DND-41 (cell line): ENCODE results near the gene LHPP.

Source experiments
- ATAC-seq: fragments of 200-7000 bp; cut with Tn5 transposase; 3 replicates; pipeline ENCODE4 v1.9.1; 2021; ENCODE audit warnings: low read depth; ENCODE audit not compliant: insufficient read depth
- DNase-seq: peaks from one replicate; pipeline ENCODE4 v3.0.0-alpha.2; 2020
- H2AFZ ChIP-seq: 2 replicates; pipeline ENCODE4 v1.6.0; 2012; ENCODE audit warnings: low read depth, low read length
- H3K27ac ChIP-seq: 2 replicates; pipeline ENCODE4 v1.5.1; 2012; ENCODE audit warnings: low read length, inconsistent platforms
- H3K27me3 ChIP-seq: fragments of 200-600 bp; sonication (generic); 2 replicates; pipeline ENCODE4 v1.6.0; 2012; ENCODE audit warnings: low read length, mild to moderate bottlenecking, inconsistent platforms; ENCODE audit not compliant: insufficient read depth, poor library complexity
- H3K36me3 ChIP-seq: 2 replicates; pipeline ENCODE4 v1.5.1; 2012; ENCODE audit warnings: low read length, inconsistent platforms; ENCODE audit not compliant: insufficient read depth
- H3K4me1 ChIP-seq: 2 replicates; pipeline ENCODE4 v1.5.1; 2012; ENCODE audit warnings: mild to moderate bottlenecking, low read length; ENCODE audit not compliant: insufficient read depth
- H3K4me2 ChIP-seq: 2 replicates; pipeline ENCODE4 v1.6.0; 2012; ENCODE audit warnings: mild to moderate bottlenecking, moderate library complexity, low read length, inconsistent platforms; ENCODE audit not compliant: insufficient read depth
- H3K4me3 ChIP-seq, 2 experiments: fragments of 200-600 bp in 1 of 2; shearing (Covaris generic) in 1 of 2; 2 replicates each; pipeline ENCODE4 v1.5.1; 2012 to 2016; ENCODE audit warnings: inconsistent platforms in 2 of 2, low read length in 2 of 2, mild to moderate bottlenecking in 2 of 2, low read depth in 1 of 2, moderate library complexity in 1 of 2
- H3K79me2 ChIP-seq: 2 replicates; pipeline ENCODE4 v1.6.0; 2012; ENCODE audit warnings: low read length, inconsistent platforms; ENCODE audit not compliant: insufficient read depth
- H3K9ac ChIP-seq: 2 replicates; pipeline ENCODE4 v1.6.0; 2012; ENCODE audit warnings: low read depth, mild to moderate bottlenecking, inconsistent platforms, low read length, moderate library complexity
- H3K9me3 ChIP-seq: 2 replicates; pipeline ENCODE4 v1.5.1; 2012; ENCODE audit warnings: low read length, moderate library complexity, mild to moderate bottlenecking, inconsistent platforms; ENCODE audit not compliant: insufficient read depth, severe bottlenecking
- H4K20me1 ChIP-seq: 2 replicates; pipeline ENCODE4 v1.6.0; 2012; ENCODE audit warnings: low read length; ENCODE audit not compliant: insufficient read depth
- CTCF ChIP-seq: IDR thresholded peaks from 2 replicates; pipeline ENCODE4 v1.5.1; 2012; ENCODE audit warnings: borderline replicate concordance, low read length, moderate library complexity, mild to moderate bottlenecking; ENCODE audit not compliant: poor library complexity, severe bottlenecking; ENCODE audit errors: extremely low read depth
- EZH2 ChIP-seq: IDR thresholded peaks from 3 replicates; pipeline ENCODE4 v1.6.1; 2012; ENCODE audit warnings: borderline replicate concordance, low read depth, mild to moderate bottlenecking, moderate library complexity, low read length, inconsistent platforms; ENCODE audit not compliant: severe bottlenecking

The LHPP gene

DNA sequence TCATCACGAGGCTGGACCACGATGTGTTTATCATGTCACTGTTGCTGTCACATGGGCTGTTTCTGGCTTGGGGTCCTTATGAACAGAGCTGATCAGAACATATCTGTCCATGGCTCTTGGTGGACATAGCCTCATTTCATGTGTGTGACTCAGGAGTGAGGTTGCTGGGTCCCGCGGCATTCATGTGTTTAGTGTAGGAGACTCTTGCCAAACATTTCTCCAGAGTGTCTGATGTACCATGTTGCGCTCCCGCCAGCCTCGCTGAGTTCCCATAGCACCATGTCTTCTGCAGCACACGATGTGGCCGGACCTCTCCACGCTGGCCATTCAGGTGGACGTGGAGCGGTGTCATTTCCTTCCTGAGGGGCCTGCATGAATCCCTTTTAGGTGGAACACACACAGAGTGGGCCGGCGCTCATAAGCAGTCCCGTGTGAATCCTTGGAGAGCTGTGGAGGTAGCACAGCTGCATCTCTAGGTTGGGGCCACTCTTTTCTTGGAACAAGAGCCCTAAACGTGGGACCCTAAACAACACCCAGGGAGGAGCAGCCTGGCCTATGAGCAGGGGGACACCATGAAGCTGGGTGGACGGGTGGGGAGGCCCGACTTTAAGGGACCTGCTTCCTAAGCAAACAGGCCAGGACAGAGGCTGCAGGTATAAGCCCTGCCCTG, 134.6 kb downstream of the LHPP start:
- DNase-seq (no peak), ATAC-seq (no peak)
- Histone ChIP-seq H3K27ac (peak overlapping the region; percentile 38; the same call in 1 of the 2 replicates), H3K27me3 (no peaks in the 10 kb centered on the region), H3K36me3 (no peaks in the 10 kb centered on the region), H3K9ac (no peak overlapping the region), H2AFZ (no peak overlapping the region), H3K79me2 (no peaks in the 10 kb centered on the region), H4K20me1 (no peaks in the 10 kb centered on the region), H3K9me3 (no peaks in the 10 kb centered on the region), H3K4me3 (no peak overlapping the region), H3K4me1 (peaks cover 9% of the 10 kb centered on the region), H3K4me2 (no peak overlapping the region)
- TF ChIP-seq CTCF = no peak
- no peak for TF ChIP-seq EZH2

- no peak overlapping the region for H3K4me2 ChIP-seq
- peaks cover 9% of the 10 kb centered on the region for H3K4me1 ChIP-seq
- H3K27ac ChIP-seq = no peak overlapping the region; the same call in 1 of the 2 replicates
- H4K20me1 ChIP-seq = 0 out of 2 replicates have a peak, but pooled peaks cover 2% of the 10 kb centered on the region
- ATAC-seq (no peak), DNase-seq (no peak)
- no peaks in the 10 kb centered on the region for H3K9me3 ChIP-seq
- H3K36me3 ChIP-seq = no peaks in the 10 kb centered on the region
- no peaks in the 10 kb centered on the region for H3K27me3 ChIP-seq
- TF ChIP-seq EZH2 = no peak
- TF ChIP-seq CTCF = no peak
- no peak overlapping the region for H3K4me3 ChIP-seq
- H3K9ac ChIP-seq = no peak overlapping the region
- no peak overlapping the region for H2AFZ ChIP-seq
- H3K79me2 ChIP-seq = no peaks in the 10 kb centered on the region
Observed at GRCh38 chr10:124596962-124597845, 135.6 kb downstream of the LHPP start.

DNA sequence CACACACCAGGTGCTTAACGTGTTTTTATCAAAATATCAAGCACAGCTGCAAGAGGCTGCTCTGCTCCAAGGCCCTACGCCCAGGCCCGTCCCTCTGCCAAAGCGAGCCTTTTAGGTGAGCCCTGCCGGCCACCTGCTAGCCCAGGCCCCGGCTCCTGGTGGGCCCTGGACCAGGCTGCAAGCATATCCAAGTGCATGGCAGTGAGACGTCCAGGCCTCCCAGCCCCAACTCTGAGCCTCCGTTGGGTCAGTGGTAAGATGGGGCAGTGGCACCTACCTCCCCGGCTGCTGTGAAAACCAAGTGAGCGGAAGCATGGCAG, 136.2 kb downstream of the LHPP start:
- Histone ChIP-seq H3K4me2 (no peak overlapping the region), H3K27ac (no peak overlapping the region), H3K36me3 (no peaks in the 10 kb centered on the region), H3K79me2 (no peaks in the 10 kb centered on the region), H3K4me1 (peaks cover 9% of the 10 kb centered on the region), H3K9me3 (no peaks in the 10 kb centered on the region), H2AFZ (no peak overlapping the region), H3K27me3 (no peaks in the 10 kb centered on the region), H4K20me1 (0 out of 2 replicates have a peak, but pooled peaks cover 2% of the 10 kb centered on the region), H3K9ac (no peak overlapping the region), H3K4me3 (no peak overlapping the region)
- DNase-seq (no peak), ATAC-seq (no peak)
- no peak for TF ChIP-seq CTCF
- no peak for TF ChIP-seq EZH2
